PC-9 (cell line): ENCODE measurements around the gene BCHE. TPM values are rescaled to one million over a fixed set of nuclear protein-coding genes. Genes with fewer than 3 reads are reported as not detected.

Source experiments
- BruUV-seq: library from RNA; stranded (reverse); fragments of 400-500 nt; replicated peaks from 2 replicates; lab custom pipeline; 2021; lab: Mats Ljungman, UMichigan
- CTCF ChIA-PET: fragments of 300-600 bp; sonication (Branson Sonifier 250); formaldehyde crosslinking; loops from one replicate; lab custom pipeline; 2022; ENCODE audit warnings: antibody characterized with exemption; lab: Charles Lee
- POLR2A ChIA-PET: fragments of 300-600 bp; sonication (Branson Sonifier 250); formaldehyde crosslinking; loops from one replicate; lab custom pipeline; 2022; ENCODE audit warnings: antibody characterized with exemption; ENCODE audit not compliant: unreplicated experiment; lab: Charles Lee
- DNase-seq, 2 experiments: peaks; one replicate each; pipeline versions ENCODE4 v3.0.0 to v3.0.0-alpha.2; 2015 to 2022; ENCODE audit warnings: mixed read lengths in 1 of 2
- H2AFZ ChIP-seq: fragments of 200-600 bp; sonication (generic); 2 replicates; pipeline ENCODE4 v1.8.1; 2017; ENCODE audit warnings: antibody characterized with exemption
- H3F3A ChIP-seq: fragments of 200-600 bp; sonication (generic); 2 replicates; pipeline ENCODE4 v1.8.1; 2017; ENCODE audit warnings: antibody characterized with exemption, mild to moderate bottlenecking, low read depth; ENCODE audit not compliant: insufficient read depth
- H3K27ac ChIP-seq: fragments of 200-600 bp; sonication (generic); 2 replicates; pipeline ENCODE4 v1.6.1; 2016; ENCODE audit warnings: mixed run types
- H3K27me3 ChIP-seq: fragments of 200-600 bp; sonication (generic); 2 replicates; pipeline ENCODE4 v1.6.1; 2016; ENCODE audit warnings: low read depth, mixed run types; ENCODE audit not compliant: insufficient read depth
- H3K36me3 ChIP-seq: fragments of 200-600 bp; sonication (generic); 2 replicates; pipeline ENCODE4 v1.6.1; 2016; ENCODE audit warnings: low read depth, mixed run types
- H3K4me1 ChIP-seq: fragments of 200-600 bp; sonication (generic); replicated peaks from 2 replicates; pipeline ENCODE4 v1.6.1; 2016; ENCODE audit warnings: mixed run types; ENCODE audit not compliant: insufficient read depth
- H3K4me2 ChIP-seq: fragments of 200-600 bp; sonication (generic); 2 replicates; pipeline ENCODE4 v1.6.1; 2017; ENCODE audit warnings: mixed run types
- H3K4me3 ChIP-seq: fragments of 200-600 bp; sonication (generic); 2 replicates; pipeline ENCODE4 v1.6.1; 2016; ENCODE audit warnings: mixed run types
- H3K79me2 ChIP-seq: fragments of 200-600 bp; sonication (generic); 2 replicates; pipeline ENCODE4 v1.6.1; 2017; ENCODE audit warnings: low read depth, mixed run types
- H3K9me2 ChIP-seq: fragments of 200-600 bp; sonication (generic); 2 replicates; pipeline ENCODE4 v1.8.1; 2017; ENCODE audit warnings: mild to moderate bottlenecking; ENCODE audit not compliant: insufficient read depth
- H3K9me3 ChIP-seq: fragments of 200-600 bp; sonication (generic); 2 replicates; pipeline ENCODE4 v1.8.1; 2016; ENCODE audit warnings: low read depth; ENCODE audit not compliant: insufficient read depth
- H4K20me1 ChIP-seq: fragments of 200-600 bp; sonication (generic); 2 replicates; pipeline ENCODE4 v1.8.1; 2017; ENCODE audit not compliant: insufficient read depth
- EZH2 ChIP-seq: fragments of 200-600 bp; sonication (generic); IDR thresholded peaks from 2 replicates; pipeline ENCODE4 v1.8.0; 2017; ENCODE audit warnings: antibody characterized with exemption, low read depth
- intact Hi-C: fragments of 100-400 bp; cut with micrococcal nuclease; formaldehyde crosslinking; loops from one replicate; pipeline ENCODE4 v1.10.0; 2022; ENCODE audit not compliant: unreplicated experiment
- total RNA-seq: library from RNA; stranded (reverse); gene quantifications from 2 replicates; pipeline ENCODE4 v1.2.3, GENCODE V29; 2021
- TF ChIP-seq, protein P1 (sequence below): fragments of 200-600 bp; sonication (generic); conservative IDR thresholded peaks from 2 replicates; pipeline ENCODE4 v1.6.1; 2017; ENCODE audit warnings: mixed run types, antibody characterized with exemption, mild to moderate bottlenecking, moderate library complexity

The BCHE gene
- total RNA-seq, 1 experiment from 2014 or later, result not detected

DNA sequence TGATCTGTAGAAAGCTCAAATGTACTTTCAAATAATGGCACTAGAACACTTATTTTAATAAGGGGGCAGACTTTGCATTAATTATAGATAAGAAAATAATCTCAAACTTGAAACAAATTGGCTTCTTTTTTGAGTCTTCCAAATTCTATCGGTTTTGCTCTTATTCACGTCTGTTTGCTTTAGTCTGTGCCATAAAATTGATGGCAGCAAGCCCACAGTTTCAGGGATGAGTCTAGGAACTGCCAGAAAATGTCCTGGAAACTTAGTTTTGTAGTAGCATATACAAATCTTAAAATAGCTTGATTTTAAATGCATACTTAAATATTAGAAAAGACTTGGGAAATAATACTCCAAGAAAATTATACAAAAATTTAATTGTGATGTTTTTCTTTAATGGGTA lies 39.7 kb downstream of the BCHE start:
- CTCF ChIA-PET, result no interaction called here
- DNase-seq, result no peak
- BruUV-seq, result no TSS peak
- Histone ChIP-seq H3K9me2 (no peaks in the 10 kb centered on the region; the same call in 1 of the 2 replicates), H4K20me1 (no peaks in the 10 kb centered on the region), H3K27ac (no peak overlapping the region), H3K4me1 (no peaks in the 10 kb centered on the region), H3K4me3 (no peak overlapping the region), H3K9me3 (no peaks in the 10 kb centered on the region; the same call in 1 of the 2 replicates), H3K4me2 (no peak overlapping the region), H3K27me3 (no peaks in the 10 kb centered on the region), H2AFZ (no peak overlapping the region), H3K36me3 (no peaks in the 10 kb centered on the region), H3F3A (no peaks in the 10 kb centered on the region), H3K79me2 (no peaks in the 10 kb centered on the region)
- intact Hi-C loops, result no loop called here
- POLR2A ChIA-PET, result no interaction called here
- TF ChIP-seq, protein P1, sequence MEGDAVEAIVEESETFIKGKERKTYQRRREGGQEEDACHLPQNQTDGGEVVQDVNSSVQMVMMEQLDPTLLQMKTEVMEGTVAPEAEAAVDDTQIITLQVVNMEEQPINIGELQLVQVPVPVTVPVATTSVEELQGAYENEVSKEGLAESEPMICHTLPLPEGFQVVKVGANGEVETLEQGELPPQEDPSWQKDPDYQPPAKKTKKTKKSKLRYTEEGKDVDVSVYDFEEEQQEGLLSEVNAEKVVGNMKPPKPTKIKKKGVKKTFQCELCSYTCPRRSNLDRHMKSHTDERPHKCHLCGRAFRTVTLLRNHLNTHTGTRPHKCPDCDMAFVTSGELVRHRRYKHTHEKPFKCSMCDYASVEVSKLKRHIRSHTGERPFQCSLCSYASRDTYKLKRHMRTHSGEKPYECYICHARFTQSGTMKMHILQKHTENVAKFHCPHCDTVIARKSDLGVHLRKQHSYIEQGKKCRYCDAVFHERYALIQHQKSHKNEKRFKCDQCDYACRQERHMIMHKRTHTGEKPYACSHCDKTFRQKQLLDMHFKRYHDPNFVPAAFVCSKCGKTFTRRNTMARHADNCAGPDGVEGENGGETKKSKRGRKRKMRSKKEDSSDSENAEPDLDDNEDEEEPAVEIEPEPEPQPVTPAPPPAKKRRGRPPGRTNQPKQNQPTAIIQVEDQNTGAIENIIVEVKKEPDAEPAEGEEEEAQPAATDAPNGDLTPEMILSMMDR, result no peak
- TF ChIP-seq EZH2, result no peak

DNA sequence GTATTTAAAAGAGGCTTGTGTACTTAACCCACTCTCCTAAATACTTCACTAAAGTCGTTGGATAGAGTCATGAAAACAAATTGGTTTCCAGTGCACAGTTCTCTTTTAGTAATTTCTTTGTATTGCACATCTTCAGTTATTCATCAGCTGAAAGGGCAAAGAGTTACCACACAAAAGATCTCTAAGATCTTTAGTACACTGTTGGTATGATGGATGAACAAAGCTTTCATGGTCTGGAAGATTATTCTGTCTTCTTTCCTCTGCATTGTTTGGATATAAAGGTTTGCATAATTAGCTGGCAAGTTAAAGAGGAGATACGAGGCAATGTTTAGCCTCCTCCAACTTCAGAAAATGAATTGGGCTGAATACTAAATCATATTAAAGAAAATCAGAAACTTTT lies 40.5 kb downstream of the BCHE start:
- TF ChIP-seq EZH2, result no peak
- TF ChIP-seq, protein P1, result no peak
- Histone ChIP-seq H3F3A (no peaks in the 10 kb centered on the region), H3K36me3 (no peaks in the 10 kb centered on the region), H4K20me1 (no peaks in the 10 kb centered on the region), H3K27ac (no peak overlapping the region), H2AFZ (no peak overlapping the region), H3K9me2 (no peaks in the 10 kb centered on the region; the same call in 1 of the 2 replicates), H3K9me3 (no peaks in the 10 kb centered on the region; the same call in 1 of the 2 replicates), H3K4me2 (no peak overlapping the region), H3K4me3 (no peak overlapping the region), H3K4me1 (no peaks in the 10 kb centered on the region), H3K79me2 (no peaks in the 10 kb centered on the region), H3K27me3 (no peaks in the 10 kb centered on the region)
- ChIA-PET CTCF (no interaction called here), POLR2A (no interaction called here)
- DNase-seq, result no peak
- intact Hi-C loops, result no loop called here
- BruUV-seq, result no TSS peak

DNA sequence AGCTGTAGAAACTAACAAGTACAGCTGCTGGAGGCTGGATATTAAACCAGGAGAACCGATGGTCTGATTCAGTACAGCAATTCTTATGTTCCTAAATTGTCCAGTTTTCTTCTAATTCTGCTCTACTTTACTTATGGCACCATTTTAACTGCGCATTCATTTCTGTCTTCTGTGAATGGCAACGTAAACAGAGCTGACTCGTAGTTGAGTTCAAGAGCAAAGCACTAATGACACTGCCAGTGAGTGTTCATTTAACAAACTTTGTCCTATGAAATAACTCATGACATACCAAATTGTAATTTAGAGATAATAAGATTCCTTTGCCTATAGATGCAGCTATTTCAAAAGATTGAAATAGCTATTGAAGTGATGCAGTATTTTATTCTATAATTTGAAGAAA lies 48.7 kb downstream of the BCHE start:
- POLR2A ChIA-PET, result no interaction called here
- no peaks in the 10 kb centered on the region for H3K4me1 ChIP-seq
- H3K4me3 ChIP-seq, result no peak overlapping the region
- H3K9me3 ChIP-seq, result no peaks in the 10 kb centered on the region
- no peaks in the 10 kb centered on the region for H3K36me3 ChIP-seq
- no peak overlapping the region for H3K27ac ChIP-seq
- no peaks in the 10 kb centered on the region for H3K79me2 ChIP-seq
- no peaks in the 10 kb centered on the region for H3K9me2 ChIP-seq
- TF ChIP-seq, protein P1, result no peak
- no peak for TF ChIP-seq EZH2
- no peak overlapping the region for H3K4me2 ChIP-seq
- CTCF ChIA-PET, result no interaction called here
- H4K20me1 ChIP-seq, result no peaks in the 10 kb centered on the region
- no peaks in the 10 kb centered on the region for H3K27me3 ChIP-seq
- 0 out of 2 replicates have a peak overlapping the region, but pooled peaks have one; percentile 56 for H2AFZ ChIP-seq
- no TSS peak for BruUV-seq
- no peaks in the 10 kb centered on the region for H3F3A ChIP-seq
- no peak for DNase-seq
- intact Hi-C loops, result no loop called here
